Middle frontal gyrus (tissue), 1 donor: ENCODE results near the gene KLHL30.

Source experiments
- DNase-seq: peaks from one replicate; pipeline ENCODE4 v3.0.0-alpha.2; 2015; ENCODE audit warnings: low spot score; ENCODE audit errors: extremely low spot score

KLHL30 gene

DNA sequence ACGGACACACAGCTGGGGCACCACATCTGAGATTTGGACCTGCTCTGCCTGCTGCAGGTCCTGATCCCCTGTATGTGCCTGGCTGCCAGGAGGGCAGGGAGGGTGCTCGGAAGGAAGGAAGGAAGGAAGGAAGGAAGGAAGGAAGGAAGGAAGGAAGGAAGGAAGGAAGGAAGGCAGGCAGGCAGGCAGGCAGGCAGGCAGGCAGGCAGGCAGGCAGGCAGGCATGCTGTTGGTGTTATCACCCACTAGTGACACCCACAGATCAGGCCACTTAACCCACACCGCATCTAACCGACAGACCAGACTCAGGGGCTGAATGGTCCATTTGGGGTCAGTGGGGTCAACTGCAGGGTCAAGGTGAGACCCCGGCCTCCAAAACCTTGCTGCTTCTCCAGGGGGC lies 5.8 kb downstream of the KLHL30 start:
- no peak for DNase-seq

DNA sequence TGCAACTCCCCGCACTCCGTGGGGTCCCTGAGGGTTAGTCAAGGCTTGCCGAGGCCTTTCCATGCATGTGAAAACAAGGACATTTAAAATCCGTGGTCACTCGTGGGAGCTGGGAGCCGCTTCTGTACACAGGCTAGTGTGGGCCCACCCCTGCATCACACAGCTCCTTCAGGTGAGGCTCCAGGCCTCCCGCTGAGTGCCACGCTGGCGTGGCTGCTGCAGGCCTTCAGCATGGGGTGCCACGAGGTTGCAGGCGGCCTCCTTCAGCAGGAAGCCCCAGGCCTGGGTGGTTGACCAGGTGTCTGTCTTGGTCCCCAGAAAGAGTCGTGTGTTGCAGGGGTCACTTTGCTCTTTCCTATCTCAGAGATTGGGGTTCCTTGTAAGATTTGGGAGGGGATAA lies 6.6 kb downstream of the KLHL30 start:
- no peak for DNase-seq

DNA sequence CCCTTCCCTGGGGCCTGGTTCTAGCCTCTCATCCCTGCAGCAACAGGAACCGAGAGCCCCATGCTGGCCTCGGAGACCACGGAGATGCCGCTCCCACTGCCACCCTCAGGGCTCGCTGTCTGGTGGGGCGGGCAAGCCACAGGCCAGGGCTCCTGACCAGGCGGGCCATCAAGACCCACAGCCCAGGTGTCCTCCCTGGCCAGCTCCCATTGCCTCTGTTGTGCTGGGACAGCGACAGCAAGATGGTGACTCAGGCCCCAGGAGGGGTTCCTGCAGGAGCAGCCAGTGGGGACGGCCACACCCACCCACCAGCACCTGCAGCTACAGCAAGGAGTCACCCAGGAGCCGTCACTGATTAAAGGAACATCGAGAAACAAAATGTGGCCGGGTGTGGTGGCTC lies 7.4 kb downstream of the KLHL30 start:
- no peak for DNase-seq

DNA sequence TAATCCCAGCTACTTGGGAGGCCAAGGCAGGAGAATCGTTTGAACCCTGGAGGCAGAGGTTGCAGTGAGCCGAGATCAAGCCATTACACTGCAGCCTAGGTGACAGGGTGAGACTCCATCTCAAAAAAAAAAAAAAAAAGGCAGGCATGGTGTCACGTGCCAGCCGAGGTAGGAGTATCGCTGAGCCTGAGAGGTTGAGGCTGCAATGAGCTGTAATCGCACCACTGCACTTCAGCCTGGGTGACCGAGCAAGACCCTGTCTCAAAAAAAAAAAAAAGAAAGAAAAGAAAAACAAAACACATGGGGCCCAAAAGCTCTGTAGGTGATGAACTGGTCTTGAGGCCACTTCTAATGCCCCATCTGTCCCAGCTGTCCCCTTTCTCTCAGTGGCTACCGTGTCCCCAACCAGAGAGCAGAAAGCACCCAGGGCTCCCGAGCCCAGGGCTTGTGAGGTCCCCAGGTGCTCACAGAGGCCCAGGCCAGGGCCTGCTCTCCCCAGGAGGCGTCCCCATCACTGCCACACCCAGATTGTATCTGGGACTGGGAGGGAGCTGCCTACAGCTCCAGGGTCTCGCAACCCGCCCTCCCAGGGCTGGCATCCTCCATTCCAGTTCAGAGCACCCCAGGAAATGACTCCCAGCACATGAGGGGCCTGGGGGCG lies 8.5 kb downstream of the KLHL30 start:
- no peak for DNase-seq

DNA sequence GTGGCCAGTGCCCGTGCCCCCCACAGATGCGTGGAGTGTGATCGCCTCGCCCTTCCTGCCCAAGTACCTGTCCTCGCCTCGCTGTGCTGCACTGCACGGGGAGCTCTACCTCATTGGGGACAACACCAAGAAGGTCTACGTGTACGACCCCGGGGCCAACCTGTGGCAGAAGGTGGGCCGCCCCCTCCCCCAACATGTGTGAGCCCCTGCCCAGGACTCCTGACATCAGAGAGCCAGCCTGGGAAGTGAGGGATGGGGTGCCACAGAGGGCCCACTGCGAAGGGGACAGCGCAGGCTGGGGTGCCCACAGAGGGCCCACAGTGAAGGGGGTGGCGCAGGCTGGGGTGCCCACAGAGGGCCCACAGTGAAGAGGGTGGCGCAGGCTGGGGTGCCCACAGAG lies 10.5 kb downstream of the KLHL30 start:
- no peak for DNase-seq

DNA sequence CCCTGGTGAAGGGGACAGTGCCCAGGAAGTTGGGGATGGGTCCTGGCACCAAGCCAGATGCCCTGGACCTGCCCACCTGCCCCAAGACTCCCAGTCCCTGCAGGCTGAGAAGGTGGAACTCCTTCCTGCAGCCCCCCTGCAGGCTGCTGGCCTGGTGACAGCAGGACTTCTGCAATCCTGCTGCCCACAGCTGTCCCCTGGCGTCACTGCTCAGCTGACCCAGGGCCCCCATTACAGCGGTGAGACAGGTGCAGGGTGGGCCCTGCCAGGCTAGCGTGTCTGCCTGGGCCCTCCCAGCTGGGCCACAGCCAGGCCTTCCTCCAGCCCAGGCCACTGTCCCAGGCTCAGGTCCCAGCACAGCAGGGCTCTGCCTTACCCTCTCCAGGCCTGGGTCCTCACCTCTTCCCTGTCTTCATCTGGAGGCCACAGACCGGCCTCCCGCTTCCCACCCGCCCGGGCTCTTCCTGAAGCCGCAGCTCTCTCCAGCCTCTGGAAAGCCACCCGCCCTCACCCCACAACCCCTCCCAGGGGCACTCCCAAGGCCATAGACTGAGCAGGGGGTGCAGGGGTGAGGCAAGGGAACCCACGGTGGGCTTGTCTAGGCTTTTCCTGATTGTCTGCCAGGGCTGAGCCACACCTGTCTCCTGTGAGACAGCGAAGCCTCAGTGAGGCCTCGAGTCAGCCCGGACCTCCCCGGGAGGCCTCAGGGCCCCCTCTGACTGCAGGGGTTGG lies 11.5 kb downstream of the KLHL30 start:
- no peak for DNase-seq

DNA sequence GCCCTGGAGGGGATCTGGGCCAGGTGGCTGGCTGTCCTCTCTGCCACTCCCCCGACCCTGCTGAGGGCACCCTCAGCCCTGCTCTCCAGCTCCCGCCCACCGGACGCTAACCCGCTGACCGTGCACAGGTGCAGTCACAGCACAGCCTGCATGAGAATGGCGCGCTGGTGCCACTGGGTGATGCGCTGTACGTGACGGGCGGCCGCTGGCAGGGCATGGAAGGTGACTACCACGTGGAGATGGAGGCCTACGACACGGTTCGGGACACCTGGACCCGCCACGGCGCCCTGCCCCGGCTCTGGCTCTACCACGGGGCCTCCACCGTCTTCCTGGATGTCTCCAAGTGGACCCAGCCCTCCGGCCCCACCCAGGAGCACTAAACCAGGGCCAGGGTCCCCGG lies 12.2 kb downstream of the KLHL30 start:
- no peak for DNase-seq

DNA sequence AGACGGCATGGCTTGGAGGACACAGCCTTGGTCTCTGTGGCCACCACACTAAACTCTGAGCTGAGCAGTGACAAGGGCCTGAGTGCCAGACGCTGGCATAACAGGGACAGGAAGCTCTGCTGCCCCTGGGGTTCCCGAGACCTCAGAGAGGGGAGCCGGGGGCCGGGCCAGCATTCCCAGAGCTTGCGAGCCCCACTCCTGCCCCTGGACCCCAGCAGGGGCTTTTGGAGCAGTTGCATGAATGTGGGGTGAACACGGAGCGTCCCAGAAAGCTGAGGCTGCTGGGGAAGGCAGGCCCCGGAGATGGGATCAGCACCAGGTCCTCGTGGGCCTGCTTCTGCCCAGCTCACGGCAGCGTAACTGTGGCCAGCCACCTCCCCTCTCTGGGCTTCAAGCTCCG lies 12.7 kb downstream of the KLHL30 start:
- DNase-seq: no peak

DNA sequence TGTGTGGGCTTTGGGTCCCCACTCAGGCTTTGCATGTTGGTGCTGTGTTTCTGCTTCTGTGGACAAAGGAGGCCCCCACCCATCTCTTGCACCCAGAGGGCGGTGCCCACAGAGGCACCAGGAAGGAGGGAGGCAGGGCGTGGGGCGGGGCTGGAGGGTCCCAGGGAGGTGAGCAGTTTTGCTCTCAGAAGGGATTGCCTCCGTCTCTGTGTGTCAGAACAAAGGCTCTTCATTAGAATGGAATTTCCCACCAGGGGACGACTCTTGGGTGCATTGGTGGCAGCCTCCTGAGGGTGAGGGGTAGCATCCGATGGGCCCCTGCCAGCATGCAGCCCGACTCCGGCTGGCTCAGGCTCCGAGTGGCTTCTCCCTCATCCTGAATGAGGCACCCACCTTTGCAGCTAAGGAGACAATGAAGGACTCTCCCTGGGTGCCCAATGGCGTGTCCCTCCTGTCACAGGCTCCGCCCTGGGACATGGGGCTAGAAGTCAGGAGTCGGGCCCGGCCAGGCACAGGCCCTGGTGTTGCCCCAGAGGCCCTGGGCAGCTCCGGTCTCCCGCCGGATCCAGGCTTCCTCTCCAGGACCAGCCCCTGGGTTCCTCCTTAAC lies 13.3 kb downstream of the KLHL30 start:
- DNase-seq: no peak

DNA sequence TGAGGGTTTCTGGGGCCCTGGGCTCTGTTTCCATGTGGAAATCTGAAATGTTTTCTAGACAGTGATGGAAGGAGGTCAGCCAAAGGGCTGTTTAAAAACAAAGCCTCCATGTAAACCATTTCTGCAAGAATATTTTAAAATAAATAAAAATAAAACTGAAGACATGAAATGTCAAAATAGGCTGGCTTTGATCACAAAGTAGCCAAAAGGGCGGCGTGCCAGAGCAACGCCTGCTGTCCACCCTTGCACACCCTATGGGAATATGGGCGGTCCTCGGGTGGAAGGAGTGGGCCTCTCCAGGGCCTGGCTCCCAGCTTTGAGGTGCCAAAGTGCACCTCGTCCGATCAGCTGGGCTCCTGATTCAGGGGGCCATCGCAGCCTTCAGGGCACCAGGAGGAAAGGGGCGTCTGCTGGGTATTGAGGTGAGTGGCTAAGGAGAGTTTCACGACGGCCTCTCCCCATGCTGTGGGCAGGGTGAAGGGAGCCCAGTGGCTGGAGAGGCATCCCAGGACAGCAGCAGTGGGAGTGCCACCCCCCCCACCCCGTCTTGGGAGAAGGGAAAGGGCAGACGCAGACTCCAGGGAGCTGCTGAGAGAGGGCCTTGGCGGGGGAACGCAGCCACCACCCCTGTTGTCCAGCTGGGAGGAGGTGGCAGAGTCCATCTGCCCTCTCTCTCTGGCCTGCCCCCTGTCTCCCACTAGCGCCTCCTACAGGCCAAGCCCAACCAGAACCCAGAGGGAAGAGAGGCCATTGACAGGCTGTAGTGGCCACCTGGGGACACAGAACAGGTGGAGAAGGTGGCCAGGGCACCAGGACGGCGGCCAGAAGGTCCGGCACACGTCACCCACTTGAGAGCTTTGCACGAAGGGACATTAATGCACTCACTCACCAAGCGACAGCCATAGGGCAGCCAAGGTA lies 14.6 kb downstream of the KLHL30 start:
- no peak for DNase-seq

DNA sequence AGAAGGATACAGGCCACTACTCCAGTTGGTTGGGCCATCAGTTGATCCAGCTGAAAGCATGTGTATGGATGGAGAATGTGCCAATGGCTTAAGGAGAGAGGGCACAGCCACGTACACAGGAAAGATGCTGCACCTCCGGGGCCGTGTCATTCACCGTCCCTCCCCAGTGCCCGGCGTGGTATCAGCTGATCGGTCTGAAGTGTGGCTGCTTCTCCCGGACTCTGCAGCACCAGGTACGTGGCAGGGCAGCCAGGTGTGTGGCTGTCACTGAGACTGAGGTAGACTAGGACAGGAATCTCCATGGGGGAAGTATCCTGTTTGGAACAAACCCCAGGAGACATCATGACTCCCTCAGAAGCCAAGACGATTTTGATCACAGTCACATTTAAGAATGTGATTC lies 16.1 kb downstream of the KLHL30 start:
- no peak for DNase-seq

DNA sequence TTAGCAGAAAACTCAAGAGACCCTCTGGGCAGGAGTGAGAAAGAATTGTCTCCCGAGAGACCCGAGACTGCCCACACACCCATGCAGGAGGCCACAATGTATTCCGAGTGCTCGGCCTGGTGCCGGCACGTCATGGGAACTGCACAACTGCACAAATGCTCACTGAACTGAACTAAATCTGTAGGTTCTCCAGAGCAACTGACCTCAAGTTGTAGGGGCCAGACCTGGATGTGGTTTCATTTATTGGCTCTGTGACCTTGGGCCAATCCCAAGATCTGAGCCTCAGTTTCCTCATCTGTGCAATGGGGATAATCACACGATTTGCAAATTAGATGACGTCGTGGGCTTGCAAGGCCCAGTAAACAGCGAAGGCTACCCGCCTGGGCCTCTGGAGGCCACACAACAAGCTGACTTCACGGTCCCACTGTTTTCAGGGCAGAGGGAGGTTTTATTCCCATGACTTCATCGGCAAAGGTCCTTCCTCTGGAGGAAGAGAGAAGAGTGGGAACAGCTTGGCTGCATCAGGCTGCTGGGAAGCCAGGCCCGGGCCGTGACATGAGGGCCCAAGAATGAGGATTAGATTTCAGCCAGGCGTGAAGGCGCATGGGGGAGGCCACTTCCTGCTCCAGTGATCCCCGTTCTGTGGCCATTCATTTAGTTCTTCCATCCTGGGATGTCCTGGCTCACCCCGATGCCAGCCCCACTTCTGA lies 16.7 kb downstream of the KLHL30 start:
- DNase-seq: no peak

DNA sequence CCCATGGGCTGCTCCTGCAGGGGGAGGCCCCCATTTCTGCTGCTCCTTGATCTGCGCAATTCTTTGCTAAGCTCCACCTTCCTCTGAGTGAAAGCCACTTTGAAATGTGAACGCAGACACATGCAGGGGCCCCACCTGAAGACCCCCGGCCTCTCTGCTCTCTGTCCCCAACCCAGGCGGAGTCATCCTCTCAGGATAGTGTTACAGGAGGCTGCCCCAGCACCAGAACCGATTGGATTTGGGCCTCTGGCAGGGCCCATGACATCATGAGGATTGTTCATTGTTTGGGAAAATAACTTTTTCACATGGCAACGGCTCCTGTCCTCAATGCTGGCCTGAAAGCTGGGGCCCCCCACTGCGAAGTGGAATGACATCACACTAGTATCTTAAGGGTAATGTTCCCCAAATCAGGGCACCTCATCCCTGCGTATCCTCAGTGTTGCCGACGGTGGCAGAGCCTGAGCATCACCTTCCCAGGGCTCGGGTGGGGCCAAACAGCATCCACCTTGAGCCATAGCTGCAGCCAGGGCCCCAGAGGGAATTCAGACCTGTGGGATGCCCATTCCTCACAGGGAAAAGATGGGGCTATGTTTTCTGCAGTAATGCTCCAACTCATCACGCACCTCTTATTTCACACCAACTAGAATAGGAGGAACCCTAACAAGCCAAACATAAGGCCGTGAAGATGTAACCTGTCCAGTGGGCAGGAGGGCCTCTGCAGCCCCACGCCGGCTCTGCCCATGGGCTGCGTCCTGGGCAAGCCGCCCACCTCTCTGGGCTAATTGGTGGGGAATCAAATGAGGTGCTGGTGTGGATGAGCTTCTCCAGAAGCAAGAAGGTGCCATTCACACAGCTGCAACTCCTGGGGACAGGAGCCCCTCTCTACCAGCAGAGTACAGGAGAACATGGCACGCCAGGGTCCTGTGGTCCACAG lies 17.6 kb downstream of the KLHL30 start:
- DNase-seq: no peak

DNA sequence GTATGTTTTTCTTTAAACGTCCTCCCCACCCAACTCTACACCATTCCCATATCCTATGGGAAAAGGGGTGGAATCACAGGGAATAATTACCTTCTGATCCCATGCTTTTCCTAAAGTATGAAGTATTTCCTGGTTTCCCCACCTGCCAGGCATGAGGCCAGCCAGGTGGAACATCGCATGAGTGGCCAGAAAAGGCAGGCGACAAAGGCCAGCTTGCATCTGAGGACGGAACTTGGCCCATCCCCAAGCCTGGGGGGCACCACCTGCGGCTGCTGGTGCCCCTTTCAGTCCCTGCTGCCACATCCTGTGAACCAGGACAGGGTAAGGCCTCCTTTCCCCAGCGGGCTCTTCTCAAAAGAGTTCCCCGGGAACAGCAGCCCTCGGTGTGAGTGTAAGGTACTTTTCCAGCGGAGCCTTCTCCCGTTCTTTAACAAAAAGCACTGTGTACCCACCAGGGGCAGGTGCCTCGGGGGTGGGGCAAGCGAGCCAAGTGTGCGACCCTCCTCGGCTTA lies 19.1 kb downstream of the KLHL30 start:
- DNase-seq: no peak

DNA sequence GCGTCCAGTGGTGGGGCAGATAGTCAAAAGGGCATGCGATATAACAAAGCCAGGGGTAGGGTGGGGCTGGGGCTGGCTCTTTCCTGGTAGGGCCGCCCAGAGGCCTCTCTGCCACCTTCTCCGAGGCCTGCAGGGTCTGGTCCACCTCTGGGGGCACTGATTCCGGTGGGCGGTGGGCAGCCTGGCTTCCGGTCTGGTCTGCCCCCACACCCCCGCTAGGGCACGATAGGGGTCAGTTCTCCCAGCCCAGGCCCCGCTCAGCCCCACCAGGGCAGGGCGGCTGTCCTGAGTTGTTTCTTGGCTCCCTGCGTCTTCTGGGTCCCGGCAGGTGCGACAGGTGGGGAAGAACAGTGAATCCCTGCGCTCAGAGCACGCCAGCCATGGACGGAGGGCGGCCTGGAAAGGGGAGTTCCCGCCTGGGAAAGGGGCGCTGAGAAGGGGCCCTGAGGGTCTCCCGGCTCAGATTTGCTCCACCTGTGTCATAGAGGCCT lies 19.6 kb downstream of the KLHL30 start:
- DNase-seq: no peak

DNA sequence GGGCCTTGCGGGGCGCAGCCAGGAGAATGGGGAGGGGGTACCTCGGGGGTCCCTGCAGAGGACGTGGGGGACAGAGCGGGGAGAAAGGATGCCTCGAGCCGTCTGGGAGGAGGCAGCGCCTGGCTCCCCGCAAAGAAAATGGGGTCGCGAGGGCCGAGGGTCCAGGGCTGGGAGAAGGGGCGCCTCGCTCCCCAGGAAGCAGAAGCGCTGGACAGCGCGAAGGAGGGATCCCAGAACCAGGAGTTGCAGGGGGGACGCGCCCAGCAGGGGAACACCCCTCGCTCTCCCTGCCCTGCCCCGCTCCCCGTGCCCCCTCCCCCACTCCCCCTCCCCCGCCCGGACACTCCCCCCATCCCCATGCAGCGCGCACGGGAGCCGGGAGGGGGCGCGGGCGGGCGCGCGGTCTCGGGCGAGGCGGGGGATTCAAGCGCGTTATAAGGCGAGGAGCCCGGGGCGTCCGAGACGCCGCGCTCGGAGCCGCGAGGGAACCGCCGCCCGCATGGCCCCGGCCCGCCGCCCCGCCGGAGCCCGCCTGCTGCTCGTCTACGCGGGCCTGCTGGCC lies 20.1 kb downstream of the KLHL30 start, which contains the start of gene ERFE:
Gene ERFE (plus strand): TSS at position 462 of the 562 bp plus-strand sequence. CDS start 38 bp downstream, at position 500.
- DNase-seq: no peak

DNA sequence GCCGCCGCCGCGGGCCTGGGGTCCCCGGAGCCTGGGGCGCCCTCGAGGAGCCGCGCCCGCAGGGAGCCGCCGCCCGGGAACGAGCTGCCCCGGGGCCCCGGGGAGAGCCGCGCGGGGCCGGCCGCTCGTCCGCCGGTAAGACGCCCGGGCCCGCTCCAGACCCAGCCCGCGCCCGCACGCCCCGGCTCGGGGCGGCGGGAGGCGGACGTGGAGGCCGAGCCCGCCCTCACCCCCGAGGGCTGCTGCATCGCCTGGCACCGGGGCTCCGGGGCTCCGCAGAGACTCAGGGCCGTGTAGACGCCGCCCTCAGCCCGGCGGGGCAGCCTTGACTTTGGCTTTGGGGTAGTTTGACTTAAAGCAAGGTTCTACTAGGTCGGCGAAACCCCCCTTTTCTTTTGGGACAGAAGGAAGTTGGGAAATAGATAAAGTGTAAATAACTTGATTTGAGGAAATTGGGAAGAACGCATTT lies 20.6 kb downstream of the KLHL30 start:
- DNase-seq: no peak

DNA sequence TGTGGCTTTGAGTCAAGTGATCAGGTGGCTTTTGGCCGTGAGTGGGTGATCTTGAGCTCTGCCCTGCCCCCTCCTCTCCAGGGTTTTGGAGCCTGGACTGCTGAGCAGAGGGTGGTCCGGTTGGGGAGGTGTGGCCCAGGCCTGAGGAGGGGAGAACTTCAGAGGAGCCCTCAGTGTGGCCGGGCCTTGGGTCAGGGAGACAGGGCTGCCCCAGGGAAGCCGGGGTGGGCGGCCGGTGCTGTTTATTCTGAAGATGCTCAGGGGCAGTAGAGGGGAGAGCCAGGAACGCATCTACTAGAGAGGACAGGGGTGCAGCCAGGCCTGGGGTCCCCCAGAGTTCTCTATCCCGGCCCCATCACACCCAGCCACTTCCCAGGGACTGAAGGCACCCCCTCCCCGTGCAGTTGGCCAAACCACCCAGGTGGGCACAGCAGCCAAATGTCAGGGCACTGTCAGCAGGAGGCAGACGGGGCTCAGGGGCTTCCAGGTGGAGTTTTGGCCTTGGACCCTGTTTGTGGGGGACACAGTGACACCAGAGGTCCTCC lies 21.3 kb downstream of the KLHL30 start:
- DNase-seq: no peak
